Measurements from ENCODE around the gene RAD51B.

The RAD51B gene

DNA sequence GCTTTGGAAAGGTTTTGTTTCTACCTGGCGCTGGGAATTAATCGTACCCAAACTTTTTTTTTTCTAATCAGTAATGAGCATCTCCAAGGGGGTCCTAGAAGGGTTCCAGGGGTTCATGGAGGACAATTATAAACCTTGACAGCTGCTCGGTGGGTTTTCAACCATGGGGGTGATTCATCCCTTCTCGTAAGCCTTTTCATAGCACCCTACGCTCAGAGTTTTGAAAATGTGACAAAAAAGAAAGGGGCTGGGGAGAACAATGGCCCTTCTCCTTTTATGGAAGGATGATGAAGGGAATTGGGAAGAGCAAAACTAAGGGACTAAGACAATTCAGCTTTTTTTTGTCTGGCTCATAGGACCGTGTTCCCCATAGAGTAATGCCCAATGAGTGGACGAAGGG, 776.6 kb downstream of the RAD51B start:
- Histone ChIP-seq H3K27me3 (ENCODE audit: insufficient read depth, poor library complexity, severe bottlenecking) (no peaks in the 10 kb centered on the region), H3K27ac (replicated peaks) (no peak overlapping the region), H3K4me3 (replicated peaks; ENCODE audit: insufficient read depth, low read length) (no peak overlapping the region)
- DNase-seq (ENCODE audit: low read depth in 1 of 2, low spot score in 1 of 2) = no peak
- TF ChIP-seq SPI1 (IDR thresholded peaks at IDR 0.05; ENCODE audit: borderline replicate concordance, low read depth) (no peak), GABPA (IDR thresholded peaks at IDR 0.05; ENCODE audit: low read depth) (no peak), POLR2AphosphoS5 (IDR thresholded peaks at IDR 0.05; ENCODE audit: low read depth) (no peak)
- TF ChIP-seq, protein P1, sequence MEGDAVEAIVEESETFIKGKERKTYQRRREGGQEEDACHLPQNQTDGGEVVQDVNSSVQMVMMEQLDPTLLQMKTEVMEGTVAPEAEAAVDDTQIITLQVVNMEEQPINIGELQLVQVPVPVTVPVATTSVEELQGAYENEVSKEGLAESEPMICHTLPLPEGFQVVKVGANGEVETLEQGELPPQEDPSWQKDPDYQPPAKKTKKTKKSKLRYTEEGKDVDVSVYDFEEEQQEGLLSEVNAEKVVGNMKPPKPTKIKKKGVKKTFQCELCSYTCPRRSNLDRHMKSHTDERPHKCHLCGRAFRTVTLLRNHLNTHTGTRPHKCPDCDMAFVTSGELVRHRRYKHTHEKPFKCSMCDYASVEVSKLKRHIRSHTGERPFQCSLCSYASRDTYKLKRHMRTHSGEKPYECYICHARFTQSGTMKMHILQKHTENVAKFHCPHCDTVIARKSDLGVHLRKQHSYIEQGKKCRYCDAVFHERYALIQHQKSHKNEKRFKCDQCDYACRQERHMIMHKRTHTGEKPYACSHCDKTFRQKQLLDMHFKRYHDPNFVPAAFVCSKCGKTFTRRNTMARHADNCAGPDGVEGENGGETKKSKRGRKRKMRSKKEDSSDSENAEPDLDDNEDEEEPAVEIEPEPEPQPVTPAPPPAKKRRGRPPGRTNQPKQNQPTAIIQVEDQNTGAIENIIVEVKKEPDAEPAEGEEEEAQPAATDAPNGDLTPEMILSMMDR (IDR thresholded peaks at IDR 0.05; ENCODE audit: insufficient read depth, low read length) = no peak
- TF ChIP-seq, protein P2, sequence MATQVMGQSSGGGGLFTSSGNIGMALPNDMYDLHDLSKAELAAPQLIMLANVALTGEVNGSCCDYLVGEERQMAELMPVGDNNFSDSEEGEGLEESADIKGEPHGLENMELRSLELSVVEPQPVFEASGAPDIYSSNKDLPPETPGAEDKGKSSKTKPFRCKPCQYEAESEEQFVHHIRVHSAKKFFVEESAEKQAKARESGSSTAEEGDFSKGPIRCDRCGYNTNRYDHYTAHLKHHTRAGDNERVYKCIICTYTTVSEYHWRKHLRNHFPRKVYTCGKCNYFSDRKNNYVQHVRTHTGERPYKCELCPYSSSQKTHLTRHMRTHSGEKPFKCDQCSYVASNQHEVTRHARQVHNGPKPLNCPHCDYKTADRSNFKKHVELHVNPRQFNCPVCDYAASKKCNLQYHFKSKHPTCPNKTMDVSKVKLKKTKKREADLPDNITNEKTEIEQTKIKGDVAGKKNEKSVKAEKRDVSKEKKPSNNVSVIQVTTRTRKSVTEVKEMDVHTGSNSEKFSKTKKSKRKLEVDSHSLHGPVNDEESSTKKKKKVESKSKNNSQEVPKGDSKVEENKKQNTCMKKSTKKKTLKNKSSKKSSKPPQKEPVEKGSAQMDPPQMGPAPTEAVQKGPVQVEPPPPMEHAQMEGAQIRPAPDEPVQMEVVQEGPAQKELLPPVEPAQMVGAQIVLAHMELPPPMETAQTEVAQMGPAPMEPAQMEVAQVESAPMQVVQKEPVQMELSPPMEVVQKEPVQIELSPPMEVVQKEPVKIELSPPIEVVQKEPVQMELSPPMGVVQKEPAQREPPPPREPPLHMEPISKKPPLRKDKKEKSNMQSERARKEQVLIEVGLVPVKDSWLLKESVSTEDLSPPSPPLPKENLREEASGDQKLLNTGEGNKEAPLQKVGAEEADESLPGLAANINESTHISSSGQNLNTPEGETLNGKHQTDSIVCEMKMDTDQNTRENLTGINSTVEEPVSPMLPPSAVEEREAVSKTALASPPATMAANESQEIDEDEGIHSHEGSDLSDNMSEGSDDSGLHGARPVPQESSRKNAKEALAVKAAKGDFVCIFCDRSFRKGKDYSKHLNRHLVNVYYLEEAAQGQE (IDR thresholded peaks at IDR 0.05; ENCODE audit: insufficient replicate concordance, low read depth) = no peak

DNA sequence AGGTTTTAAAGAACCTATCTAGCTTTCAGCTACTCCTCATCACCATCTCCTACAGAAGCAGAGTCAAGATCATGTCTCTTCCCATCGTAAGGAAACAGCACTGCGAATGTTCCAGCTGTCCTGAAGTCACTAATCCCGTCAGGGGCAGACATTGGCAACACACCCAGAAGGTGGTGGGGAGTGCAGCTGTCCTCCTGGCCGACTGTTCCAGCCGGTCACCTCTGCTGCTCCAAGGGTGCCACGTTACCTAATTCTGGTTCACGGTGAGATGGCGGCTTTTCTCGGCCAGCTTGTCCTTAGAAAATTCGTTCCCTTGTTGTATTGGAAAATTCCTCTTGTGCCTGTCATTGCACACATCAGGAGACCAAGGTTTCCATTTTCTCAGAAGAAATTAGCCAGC, 777.1 kb downstream of the RAD51B start:
- TF ChIP-seq GABPA (IDR thresholded peaks at IDR 0.05; ENCODE audit: low read depth) (no peak), SPI1 (IDR thresholded peaks at IDR 0.05; ENCODE audit: borderline replicate concordance, low read depth) (no peak), POLR2AphosphoS5 (IDR thresholded peaks at IDR 0.05; ENCODE audit: low read depth) (no peak)
- TF ChIP-seq, protein P1 (IDR thresholded peaks at IDR 0.05; ENCODE audit: insufficient read depth, low read length) = no peak
- TF ChIP-seq, protein P2 (IDR thresholded peaks at IDR 0.05; ENCODE audit: insufficient replicate concordance, low read depth) = no peak
- DNase-seq (ENCODE audit: low read depth in 1 of 2, low spot score in 1 of 2) = no peak
- Histone ChIP-seq H3K27me3 (ENCODE audit: insufficient read depth, poor library complexity, severe bottlenecking) (no peaks in the 10 kb centered on the region), H3K4me3 (replicated peaks; ENCODE audit: insufficient read depth, low read length) (no peak overlapping the region), H3K27ac (replicated peaks) (no peak overlapping the region)

GRCh38 chr14:68598089-68598488, 778.5 kb downstream of the RAD51B start:
- H3K27ac ChIP-seq (replicated peaks) = no peak overlapping the region; the same call in 1 of the 2 replicates

More at GRCh38 chr14:68598089-68598488, 778.5 kb downstream of the RAD51B start:
- TF ChIP-seq POLR2AphosphoS5 (IDR thresholded peaks at IDR 0.05; ENCODE audit: low read depth) (no peak), SPI1 (IDR thresholded peaks at IDR 0.05; ENCODE audit: borderline replicate concordance, low read depth) (no peak), GABPA (IDR thresholded peaks at IDR 0.05; ENCODE audit: low read depth) (no peak)
- TF ChIP-seq, protein P2 (IDR thresholded peaks at IDR 0.05; ENCODE audit: insufficient replicate concordance, low read depth) = no peak
- TF ChIP-seq, protein P1 (IDR thresholded peaks at IDR 0.05; ENCODE audit: insufficient read depth, low read length) = no peak
- H3K27me3 ChIP-seq (ENCODE audit: insufficient read depth, poor library complexity, severe bottlenecking) = no peaks in the 10 kb centered on the region
- H3K4me3 ChIP-seq (replicated peaks; ENCODE audit: insufficient read depth, low read length) = no peak overlapping the region
- DNase-seq (ENCODE audit: low read depth in 1 of 2, low spot score in 1 of 2) = no peak

Data from HL-60 (cell line).